Measurements from ENCODE around the gene NOLC1.

NOLC1 gene

GRCh38 chr10:102198027-102198426, 45.8 kb downstream of the NOLC1 start:
- Histone ChIP-seq H4K20me1 (ENCODE audit: control insufficient read depth, insufficient read depth, low read depth, low read length) (no peaks in the 10 kb centered on the region), H3K79me2 (ENCODE audit: control insufficient read depth, low read length) (no peaks in the 10 kb centered on the region), H3K4me2 (ENCODE audit: low read length) (no peak overlapping the region), H3K27ac (ENCODE audit: low read depth, low read length) (no peak overlapping the region), H3K36me3 (ENCODE audit: control insufficient read depth, low read length) (no peaks in the 10 kb centered on the region), H3K9me3 (ENCODE audit: control insufficient read depth, insufficient read depth, low read length) (no peaks in the 10 kb centered on the region), H3K27me3 (ENCODE audit: control insufficient read depth, low read length) (peaks cover 16% of the 10 kb centered on the region), H3F3A (ENCODE audit: control insufficient read depth, insufficient read depth) (no peaks in the 10 kb centered on the region), H3K4me1 (ENCODE audit: control insufficient read depth, low read length) (no peaks in the 10 kb centered on the region), H3K9me2 (replicated peaks; ENCODE audit: control insufficient read depth, low read length) (no peaks in the 10 kb centered on the region), H3K4me3 (ENCODE audit: low read length) (no peak overlapping the region)
- TF ChIP-seq CTCF (IDR thresholded peaks at IDR 0.05; ENCODE audit: low read depth, low read length, poor library complexity, severe bottlenecking) (no peak), EZH2phosphoT487 (IDR thresholded peaks at IDR 0.05; ENCODE audit: borderline replicate concordance, low read length) (no peak)

DNA sequence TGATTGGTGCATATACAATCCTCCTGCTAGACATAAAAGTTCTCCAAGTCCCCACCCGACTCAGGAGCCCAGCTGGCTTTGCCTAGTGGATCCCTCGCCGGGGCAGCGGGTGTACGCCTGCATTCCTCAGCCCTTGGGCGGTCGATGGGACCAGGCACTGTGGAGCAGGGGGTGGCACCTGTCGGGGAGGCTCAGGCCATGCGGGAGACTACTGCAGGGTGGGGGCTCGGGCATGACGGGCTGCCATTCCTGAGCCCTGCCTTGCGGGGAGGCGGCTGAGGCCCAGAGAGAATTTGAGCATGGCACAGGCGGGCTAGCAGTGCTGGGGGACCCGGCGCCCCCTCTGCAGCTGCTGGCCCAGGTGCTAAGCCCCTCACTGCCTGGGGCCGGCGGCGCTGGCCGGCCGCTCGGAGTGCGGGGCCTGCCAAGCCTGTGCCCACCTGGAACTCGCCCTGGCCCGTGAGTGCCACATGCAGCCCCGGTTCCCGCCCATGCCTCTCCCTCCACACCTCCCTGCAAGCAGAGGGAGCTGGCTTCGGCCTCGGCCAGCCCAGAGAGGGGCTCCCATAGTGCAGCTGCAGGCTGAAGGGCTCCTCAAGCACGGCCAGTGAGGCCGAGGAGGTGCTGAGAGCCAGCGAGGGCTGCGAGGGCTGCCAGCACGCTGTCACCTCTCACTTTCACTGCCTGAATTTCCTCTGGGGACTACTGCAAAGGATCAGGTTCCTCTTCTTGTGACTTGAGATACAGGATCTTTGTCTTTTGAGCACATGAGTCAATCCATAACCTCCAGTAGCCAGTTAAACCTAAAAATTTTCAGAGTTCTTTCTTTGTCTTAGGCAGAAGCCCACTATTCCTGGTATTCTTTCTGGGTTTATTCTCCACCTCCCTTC, 48.8 kb downstream of the NOLC1 start:
- Histone ChIP-seq H3K27me3 (ENCODE audit: control insufficient read depth, low read length) (peaks cover 11% of the 10 kb centered on the region), H3K4me2 (ENCODE audit: low read length) (no peak overlapping the region), H3K36me3 (ENCODE audit: control insufficient read depth, low read length) (no peaks in the 10 kb centered on the region), H3K9me2 (replicated peaks; ENCODE audit: control insufficient read depth, low read length) (no peaks in the 10 kb centered on the region), H3F3A (ENCODE audit: control insufficient read depth, insufficient read depth) (no peaks in the 10 kb centered on the region), H3K4me1 (ENCODE audit: control insufficient read depth, low read length) (no peaks in the 10 kb centered on the region), H3K4me3 (ENCODE audit: low read length) (no peak overlapping the region), H3K27ac (ENCODE audit: low read depth, low read length) (no peak overlapping the region), H4K20me1 (ENCODE audit: control insufficient read depth, insufficient read depth, low read depth, low read length) (no peaks in the 10 kb centered on the region), H3K9me3 (ENCODE audit: control insufficient read depth, insufficient read depth, low read length) (peaks cover 7% of the 10 kb centered on the region), H3K79me2 (ENCODE audit: control insufficient read depth, low read length) (no peaks in the 10 kb centered on the region)
- TF ChIP-seq EZH2phosphoT487 (IDR thresholded peaks at IDR 0.05; ENCODE audit: borderline replicate concordance, low read length) = no peak
- no peak for TF ChIP-seq CTCF (IDR thresholded peaks at IDR 0.05; ENCODE audit: low read depth, low read length, poor library complexity, severe bottlenecking)

DNA sequence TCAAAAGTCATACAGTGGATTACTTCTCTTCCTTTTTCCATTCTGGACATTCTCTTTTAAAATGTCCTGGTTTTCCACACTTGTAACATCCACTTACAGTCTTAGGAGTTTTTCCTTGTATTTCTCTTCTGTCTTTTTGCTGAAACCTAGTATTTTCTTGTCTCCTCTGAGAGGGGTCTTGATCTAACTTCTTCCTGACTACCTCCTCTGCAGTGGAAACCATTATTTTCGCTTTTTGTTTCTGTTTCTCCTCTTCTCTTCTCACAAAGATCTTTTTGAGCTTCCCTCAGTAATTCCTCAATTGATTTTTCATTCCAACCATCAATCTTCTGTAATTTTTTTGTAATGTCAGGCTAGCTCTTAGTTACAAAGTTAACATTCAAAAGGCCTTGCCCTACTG, 50.2 kb downstream of the NOLC1 start:
- Histone ChIP-seq H3K27ac (ENCODE audit: low read depth, low read length) (no peak overlapping the region), H3K4me1 (ENCODE audit: control insufficient read depth, low read length) (no peaks in the 10 kb centered on the region), H3F3A (ENCODE audit: control insufficient read depth, insufficient read depth) (no peaks in the 10 kb centered on the region), H3K27me3 (ENCODE audit: control insufficient read depth, low read length) (peaks cover 6% of the 10 kb centered on the region), H3K36me3 (ENCODE audit: control insufficient read depth, low read length) (no peaks in the 10 kb centered on the region), H3K4me3 (ENCODE audit: low read length) (no peak overlapping the region), H3K9me2 (replicated peaks; ENCODE audit: control insufficient read depth, low read length) (no peaks in the 10 kb centered on the region), H3K79me2 (ENCODE audit: control insufficient read depth, low read length) (no peaks in the 10 kb centered on the region), H4K20me1 (ENCODE audit: control insufficient read depth, insufficient read depth, low read depth, low read length) (no peaks in the 10 kb centered on the region), H3K4me2 (ENCODE audit: low read length) (no peak overlapping the region), H3K9me3 (ENCODE audit: control insufficient read depth, insufficient read depth, low read length) (peaks cover 7% of the 10 kb centered on the region)
- no peak for TF ChIP-seq EZH2phosphoT487 (IDR thresholded peaks at IDR 0.05; ENCODE audit: borderline replicate concordance, low read length)
- TF ChIP-seq CTCF (IDR thresholded peaks at IDR 0.05; ENCODE audit: low read depth, low read length, poor library complexity, severe bottlenecking) = no peak

All from DOHH2 (cell line).